SK-MEL-5 (cell line): ENCODE data around the gene MCM8. TPM values are rescaled to one million over a fixed set of nuclear protein-coding genes. Genes with fewer than 3 reads are reported as not detected.

Experiments used
- DNase-seq: peaks from one replicate; pipeline ENCODE4 v3.0.0-alpha.2; 2016; ENCODE audit warnings: low read depth, low spot score
- in situ Hi-C: cut with HindIII; loops from 2 replicates; pipeline ENCODE4 v1.10.0; 2016; ENCODE audit warnings: low sequenced_read_pairs, high pct_unique_total_duplicates, low pct_unique_long_range_greater_than_20kb
- total RNA-seq: library from RNA; depleted of rRNA; stranded (reverse); fragments of >200 nt; shearing (Covaris generic); gene quantifications from 2 replicates; pipeline ENCODE4 v1.2.3, GENCODE V29; 2014

MCM8 gene
- total RNA-seq, 1 experiment from 2014 or later = 25.2 TPM

DNA sequence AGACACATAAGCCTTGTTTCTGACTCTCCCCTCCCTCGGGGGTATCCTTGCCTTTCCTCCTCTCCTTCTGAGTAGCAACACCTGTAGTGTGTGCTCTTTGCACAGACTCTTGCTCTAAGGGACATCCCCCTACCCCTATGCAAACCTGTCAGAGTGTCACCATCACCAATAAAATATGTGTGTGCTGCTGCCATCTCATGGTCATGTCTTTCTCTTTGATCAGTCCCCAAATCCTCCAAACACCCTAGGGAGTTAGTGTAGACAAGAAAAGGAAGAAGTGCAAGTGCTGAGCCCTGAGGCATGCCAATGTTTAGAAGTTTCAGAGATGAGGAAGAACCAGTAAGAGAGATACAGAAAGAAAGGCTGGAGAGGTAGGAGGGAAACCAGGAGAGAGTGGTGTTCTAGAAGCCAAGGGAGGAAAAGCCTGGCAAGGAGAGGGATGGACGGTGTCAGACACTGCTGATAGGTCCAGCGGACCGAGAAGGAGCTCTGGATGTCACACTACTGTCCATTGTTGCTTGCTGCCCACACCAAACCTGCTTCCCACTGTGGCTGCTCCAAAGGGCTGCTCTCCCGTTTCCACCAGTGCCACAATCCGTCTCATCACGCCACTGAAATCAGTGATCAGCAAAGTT, 16.5 kb upstream of the MCM8 start:
- in situ Hi-C loops = loop anchor here (25.0 kb wide), 1 partner anchor 347 kb away; no protein-coding TSS in a partner anchor
- DNase-seq = peak; percentile 57

DNA sequence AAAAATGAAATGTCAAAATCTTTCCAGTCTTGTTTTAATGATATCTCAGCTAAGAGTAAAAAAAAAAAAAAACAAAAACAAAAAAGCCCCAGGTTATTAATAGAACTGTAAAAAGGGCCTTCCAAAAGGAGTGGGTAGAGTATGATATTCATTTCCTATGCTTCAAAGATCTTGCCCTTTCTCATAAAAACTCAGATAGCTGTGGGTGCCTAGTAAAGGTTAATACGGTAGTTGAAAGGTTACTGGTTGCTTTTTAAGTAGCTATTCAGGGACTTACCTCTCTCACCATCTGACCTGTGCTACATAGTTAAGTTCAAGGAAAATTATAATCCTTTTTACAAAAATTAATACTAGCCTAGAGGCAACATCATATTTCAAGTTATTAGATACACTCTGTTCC, 15.1 kb upstream of the MCM8 start:
- DNase-seq = no peak

DNA sequence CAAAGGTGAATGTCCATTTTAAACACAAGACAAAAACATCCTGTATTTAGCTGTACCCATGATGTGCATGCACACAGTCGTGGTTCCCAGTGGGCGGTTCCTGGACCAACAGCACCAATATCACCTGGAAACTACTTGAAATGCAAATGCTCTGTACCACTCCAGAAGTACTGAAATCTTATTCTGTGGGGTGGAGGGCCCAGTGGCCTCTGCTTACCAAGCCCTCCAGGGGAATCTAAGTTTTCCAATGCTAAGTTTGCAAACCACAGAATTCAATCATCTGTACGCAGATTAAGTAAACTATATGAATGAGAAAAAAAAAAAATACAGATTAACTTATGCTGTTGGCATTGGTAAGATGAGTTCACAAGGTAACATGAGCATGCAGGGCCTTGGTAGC, 14.2 kb upstream of the MCM8 start:
- in situ Hi-C loops = loop anchor here (25.0 kb wide), 1 partner anchor 349 kb away; no protein-coding TSS in a partner anchor
- DNase-seq = no peak

More for the DNA sequence above, 15.1 kb upstream of the MCM8 start:
- in situ Hi-C loops = loop anchor here (25.0 kb wide), 1 partner anchor 348 kb away; no protein-coding TSS in a partner anchor

DNA sequence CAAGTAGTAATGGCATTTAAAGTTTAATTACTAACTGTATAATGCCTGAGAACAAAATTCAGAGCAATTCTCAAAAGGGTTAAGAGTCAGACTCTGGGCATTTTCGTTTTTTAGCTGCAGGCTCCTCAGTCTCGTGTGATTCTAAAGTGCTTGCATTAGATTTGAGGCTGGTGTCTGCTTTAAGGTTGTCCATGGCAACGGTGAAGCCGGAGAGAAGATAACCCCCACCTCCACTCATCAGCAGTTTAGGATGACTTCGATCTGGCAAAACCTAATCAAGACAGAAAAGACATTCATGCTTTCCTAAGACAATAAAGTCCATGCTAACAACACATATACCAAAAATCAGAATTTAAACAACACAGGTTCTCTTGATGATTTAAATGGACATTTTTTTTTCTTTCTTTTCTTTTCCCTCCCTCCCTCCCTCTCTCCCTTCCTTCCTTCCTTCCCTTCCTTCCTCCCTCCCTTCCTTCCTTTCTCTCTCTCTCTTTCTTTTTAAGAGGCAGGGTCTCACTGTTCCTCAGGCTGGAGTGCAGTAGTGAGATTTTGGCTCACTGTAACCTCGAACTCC, 11.9 kb upstream of the MCM8 start:
- in situ Hi-C loops = loop anchor here (25.0 kb wide), 1 partner anchor 351 kb away; no protein-coding TSS in a partner anchor
- DNase-seq = no peak

DNA sequence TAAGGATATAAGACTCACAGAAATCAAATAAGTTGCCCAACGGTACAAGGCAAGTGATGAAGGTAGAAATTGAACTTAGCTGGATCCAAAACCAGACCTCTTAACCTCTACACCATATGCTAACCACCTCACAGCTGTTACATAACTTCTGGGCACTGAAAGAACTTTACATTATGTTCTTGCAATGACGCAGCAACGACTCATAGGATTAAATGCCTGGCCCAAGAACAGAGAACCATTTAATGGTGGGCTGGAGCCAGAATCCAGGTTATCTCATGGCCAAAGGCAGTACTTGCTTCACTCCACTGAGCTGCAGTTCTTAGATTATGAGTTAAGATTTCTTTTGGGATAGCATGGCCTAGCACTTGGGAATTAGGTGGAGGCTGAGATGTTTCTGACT, 4.5 kb upstream of the MCM8 start:
- DNase-seq = peak; percentile 19
- in situ Hi-C loops = loop anchor here (25.0 kb wide), 1 partner anchor 359 kb away; no protein-coding TSS in a partner anchor

DNA sequence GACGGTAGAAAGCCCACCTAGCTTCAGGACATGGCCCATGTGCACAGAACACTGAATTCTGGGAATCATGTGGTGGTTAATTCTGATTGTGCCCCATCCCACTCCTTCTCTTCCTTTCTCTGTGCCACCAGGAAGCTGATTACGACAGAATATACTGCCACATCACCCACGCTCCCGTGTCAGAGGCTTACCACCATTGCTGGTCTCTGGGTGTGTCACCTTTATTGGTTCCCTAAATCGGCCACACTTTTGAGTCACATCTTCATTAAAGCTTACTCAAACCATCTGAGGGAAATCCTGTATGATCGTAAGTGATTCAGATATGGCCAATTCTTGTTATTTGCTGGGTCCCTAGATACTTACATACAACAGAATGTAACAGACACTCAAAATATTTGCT, 3.2 kb upstream of the MCM8 start:
- DNase-seq = no peak
- in situ Hi-C loops = loop anchor here (25.0 kb wide), 1 partner anchor 360 kb away; no protein-coding TSS in a partner anchor

DNA sequence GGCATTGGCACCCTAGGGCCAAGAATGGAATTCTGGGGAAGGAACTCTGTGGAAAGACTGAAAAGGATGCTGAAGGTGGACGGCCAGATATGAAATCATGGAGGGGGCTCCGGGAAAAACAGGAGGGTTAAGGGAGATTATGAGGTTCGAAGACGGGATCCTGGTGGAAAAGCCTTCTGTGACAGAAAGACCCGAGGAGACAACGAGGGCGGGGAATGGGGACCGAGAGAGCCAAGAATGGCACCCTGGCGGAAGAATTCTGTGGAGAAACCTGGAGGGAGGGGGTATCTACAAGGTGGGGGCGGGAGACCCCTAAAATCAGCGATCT, 545 bp upstream of the MCM8 start:
- no peak for DNase-seq
- in situ Hi-C loops = loop anchor here (25.0 kb wide), 1 partner anchor 363 kb away; no protein-coding TSS in a partner anchor

DNA sequence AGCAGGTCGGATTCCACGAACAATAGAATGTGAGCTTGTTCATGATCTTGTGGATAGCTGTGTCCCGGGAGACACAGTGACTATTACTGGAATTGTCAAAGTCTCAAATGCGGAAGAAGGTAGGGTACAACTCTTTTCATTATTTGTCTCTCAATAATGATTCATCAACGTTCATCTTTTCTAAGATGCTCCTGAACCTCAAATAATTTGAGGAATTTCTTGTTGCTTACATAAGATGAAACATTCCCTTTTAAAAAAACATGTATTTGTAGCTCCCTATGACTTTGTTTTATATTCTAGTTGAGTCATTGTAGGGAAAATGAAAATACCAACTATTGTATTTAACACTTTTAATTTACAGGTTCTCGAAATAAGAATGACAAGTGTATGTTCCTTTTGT, 17.0 kb downstream of the MCM8 start:
- no peak for DNase-seq
- in situ Hi-C loops = no loop called here

DNA sequence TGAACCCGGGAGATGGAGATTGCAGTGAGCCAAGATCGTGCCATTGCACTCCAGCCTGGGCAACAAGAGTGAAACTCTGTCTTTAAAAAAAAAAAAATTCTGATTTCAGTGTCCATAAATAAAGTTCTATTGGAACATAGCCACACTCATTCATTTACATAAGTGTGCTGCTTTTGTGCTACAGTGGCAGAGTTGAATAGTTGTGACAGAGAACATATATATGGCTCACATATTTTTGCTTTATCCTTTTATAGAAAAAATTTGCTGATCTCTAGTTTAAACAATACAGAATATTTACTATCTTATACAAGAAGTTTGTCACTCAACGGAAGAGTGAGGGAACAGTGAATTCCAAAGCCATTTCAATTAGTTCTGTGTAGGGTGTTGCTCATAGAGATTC, 18.0 kb downstream of the MCM8 start:
- in situ Hi-C loops = no loop called here
- no peak for DNase-seq

DNA sequence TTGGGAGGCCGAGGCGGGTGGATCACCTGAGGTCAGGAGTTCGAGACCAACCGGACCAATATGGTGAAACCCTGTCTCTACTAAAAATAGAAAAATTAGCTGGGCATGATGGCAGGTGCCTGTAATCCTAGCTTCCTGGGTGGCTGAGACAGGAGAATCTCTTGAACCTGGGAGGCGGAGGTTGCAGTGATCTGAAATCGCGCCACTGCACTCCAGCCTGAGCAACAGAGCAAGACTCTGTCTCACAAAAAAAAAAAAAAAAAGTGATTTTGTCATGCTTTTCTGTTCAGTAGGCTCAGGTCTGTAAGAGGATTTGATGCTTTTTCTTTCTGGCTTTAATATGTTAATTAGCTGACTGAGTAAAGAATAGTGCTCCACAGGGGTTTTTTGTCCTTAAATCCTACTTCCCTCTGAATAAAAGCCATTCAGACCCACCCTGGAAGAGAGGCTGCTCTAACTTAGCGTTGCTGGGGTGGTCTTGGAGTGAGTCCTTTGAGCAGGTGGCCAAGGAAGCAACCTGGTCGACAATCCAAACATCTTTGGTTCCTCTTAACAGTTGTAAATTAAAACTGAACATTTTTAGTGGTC, 19.0 kb downstream of the MCM8 start:
- in situ Hi-C loops = no loop called here
- DNase-seq = no peak

DNA sequence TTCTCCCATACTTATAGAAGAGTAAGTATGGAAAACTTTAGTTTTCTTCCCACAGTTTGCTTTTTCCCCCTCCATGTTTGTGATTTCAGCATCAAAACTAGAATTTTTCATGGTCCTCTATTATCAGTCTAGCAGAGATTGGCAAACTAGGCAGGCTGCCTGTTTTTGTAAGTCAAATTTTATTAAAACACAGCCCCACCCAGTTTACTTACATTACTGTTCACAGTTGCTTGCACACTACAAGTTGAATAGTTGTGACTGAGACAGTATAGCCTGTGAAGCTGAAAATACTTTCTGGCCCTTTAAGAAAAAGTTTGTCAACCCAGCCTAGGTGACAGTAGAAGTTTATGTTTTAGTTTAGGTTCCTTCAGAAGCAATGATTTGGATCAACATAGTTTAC, 19.5 kb downstream of the MCM8 start:
- in situ Hi-C loops = no loop called here
- no peak for DNase-seq

DNA sequence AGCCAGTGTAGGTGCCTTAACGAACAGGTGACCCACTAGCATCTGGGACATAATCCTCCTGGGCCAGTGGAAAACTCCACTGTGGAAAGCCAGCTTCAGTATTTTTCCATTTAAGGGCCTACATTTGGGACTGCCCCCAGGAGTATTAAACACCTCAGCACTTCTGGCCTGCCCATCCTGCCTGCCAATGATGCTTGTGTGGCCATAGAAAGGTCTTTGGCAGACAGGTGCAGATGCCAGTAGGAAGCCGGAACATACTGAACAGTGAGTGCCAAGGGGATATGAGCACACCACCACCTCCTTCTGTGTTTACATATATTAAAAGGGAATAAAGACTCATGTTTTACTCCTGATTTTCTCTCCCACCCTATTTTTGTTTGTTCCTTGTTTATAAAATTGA, 19.9 kb downstream of the MCM8 start:
- in situ Hi-C loops = no loop called here
- no peak for DNase-seq

DNA sequence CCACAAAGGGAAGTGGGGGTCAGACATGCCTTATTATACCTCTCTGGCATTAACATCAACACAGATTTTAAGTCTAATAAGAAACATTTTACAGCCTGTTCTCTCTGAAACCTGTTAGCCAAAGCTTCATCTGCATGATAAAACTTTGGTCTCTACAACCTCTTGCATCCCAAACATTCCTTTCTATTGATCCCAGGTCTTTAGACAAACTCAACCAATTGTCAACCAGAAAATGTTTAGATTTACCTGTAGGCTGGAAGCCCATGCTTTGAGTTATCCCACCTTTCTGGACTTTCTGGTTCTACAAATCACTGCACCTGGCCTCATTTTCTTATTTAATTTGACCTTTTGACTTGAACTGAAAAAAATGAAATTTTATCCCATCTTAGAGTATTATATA, 20.8 kb downstream of the MCM8 start:
- in situ Hi-C loops = no loop called here
- no peak for DNase-seq

DNA sequence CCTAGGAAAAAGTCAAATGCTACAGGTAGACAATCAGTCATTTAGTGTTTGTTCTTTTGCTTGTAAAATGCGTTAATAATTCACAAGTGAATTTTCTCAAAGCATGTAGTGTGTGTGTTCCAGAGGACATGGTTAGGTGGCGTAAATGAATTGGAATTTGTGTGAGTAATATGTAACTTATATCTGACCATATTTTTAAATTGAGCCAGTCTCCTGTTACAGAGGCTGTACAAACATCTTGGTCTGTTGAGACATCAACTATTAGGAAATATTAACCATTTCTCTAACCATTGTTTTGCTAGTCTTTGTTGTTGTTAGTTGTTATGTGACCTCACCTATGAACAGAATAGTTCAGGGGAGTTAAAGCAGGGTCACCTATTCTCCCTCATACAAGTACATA, 22.7 kb downstream of the MCM8 start:
- in situ Hi-C loops = no loop called here
- DNase-seq = no peak

DNA sequence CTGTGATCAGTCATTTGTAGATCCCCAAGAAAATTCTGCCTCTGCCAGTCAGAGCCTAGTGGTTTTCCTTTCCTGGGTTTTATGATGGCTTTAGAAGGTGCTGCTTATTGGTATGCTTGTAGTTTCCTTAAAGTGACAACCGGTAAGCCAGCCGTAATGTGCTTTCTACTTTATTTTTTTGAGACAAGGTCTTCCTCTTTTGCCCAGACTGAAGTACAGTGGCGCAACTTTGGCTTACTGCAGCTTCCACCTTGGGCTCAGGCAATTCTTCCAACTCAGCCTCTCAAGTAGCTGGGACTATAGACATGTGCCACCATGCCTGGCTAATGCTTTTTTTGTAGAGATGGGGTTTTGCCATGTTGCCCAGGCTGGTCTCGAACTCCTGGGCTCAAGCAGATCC, 23.5 kb downstream of the MCM8 start:
- in situ Hi-C loops = no loop called here
- no peak for DNase-seq

DNA sequence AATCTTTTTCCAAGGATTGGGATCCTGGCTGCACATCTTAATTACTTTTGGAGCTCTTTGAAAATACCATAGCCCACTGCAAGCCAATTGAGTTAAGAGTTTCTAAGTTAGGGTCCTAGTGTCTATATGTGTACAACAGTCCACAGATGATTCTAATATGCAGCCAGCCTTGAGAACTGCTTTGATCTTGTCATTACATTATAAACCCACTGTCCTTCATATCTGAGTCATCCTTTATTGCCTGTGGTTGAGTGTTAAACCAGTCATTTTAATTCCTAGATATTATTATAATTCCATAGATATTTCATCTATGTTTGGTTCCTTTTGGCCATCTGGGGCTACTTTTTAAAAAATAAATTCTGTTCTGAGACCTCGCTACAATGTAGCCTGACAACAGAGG, 24.1 kb downstream of the MCM8 start:
- no peak for DNase-seq
- in situ Hi-C loops = no loop called here

DNA sequence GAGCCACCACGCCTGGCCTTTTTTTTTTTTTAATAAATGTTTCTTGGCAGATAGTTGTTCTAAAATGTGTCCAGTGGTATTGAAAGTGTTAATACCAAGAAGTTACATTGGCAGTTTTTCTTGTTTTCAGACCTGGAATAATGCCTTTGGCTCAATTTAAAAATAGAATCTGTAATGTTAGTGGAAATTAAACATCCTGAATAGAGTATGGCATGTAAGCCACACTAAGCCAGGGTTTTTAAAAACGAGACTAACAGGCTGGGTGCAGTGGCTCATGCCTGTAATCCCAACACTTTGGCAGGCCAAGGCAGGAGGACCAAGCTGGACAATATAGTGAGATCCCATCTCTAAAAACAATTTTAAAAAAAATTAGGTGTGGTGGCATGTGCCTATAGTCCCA, 25.3 kb downstream of the MCM8 start:
- DNase-seq = no peak
- in situ Hi-C loops = no loop called here

DNA sequence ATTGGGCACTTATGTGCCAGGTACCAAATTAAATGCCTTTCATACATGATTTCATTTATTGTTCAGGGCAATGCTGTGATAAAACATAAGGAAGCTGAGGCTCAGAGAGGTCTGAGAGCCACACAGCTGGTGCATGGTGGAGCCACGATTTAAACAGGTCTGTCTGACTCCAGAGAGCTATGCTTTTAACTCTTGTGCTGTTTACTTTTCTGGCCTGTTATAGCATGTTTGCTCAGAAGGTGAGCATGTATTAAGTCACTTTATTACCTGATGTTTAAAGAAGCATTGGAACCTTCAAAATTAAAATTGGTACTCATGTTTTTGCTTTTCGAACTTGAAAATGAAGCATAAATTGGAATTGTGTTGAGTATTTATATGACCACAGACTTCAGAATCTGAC, 26.8 kb downstream of the MCM8 start:
- DNase-seq = no peak
- in situ Hi-C loops = no loop called here

DNA sequence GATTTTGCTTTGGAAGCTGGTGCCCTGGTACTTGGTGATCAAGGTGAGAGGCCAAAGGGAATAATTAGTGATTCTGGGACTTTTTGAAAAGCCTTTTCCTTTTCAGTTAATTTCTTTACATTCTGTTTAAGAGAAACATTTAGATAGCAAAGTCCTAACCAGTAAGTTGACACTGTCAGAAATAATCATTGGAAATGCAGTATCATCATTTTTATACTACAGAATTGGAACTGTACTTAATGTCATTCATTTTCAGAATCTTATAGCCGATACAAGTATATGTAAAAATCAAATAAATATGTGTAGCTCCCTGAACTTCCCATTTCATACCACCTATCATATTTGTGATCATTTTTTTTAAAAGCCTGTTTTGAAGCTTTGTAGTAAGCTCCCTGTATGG, 27.5 kb downstream of the MCM8 start:
- in situ Hi-C loops = no loop called here

More for the DNA sequence above, 27.5 kb downstream of the MCM8 start:
- DNase-seq = no peak
